HG03025 (cell line): Measurements from ENCODE around the gene CFD.

Source experiments
- ATAC-seq: cut with Tn5 transposase; IDR thresholded peaks from one replicate; pipeline ENCODE4 v1.9.1; 2021; ENCODE audit warnings: mild to moderate bottlenecking, moderate library complexity; ENCODE audit not compliant: unreplicated experiment, low FRiP score

The CFD gene

GRCh38 chr19:902093-902370 lies 42.6 kb downstream of the CFD start:
- no peak for ATAC-seq

- ATAC-seq, result no peak
Measured at GRCh38 chr19:902446-903226, 43.2 kb downstream of the CFD start.

DNA sequence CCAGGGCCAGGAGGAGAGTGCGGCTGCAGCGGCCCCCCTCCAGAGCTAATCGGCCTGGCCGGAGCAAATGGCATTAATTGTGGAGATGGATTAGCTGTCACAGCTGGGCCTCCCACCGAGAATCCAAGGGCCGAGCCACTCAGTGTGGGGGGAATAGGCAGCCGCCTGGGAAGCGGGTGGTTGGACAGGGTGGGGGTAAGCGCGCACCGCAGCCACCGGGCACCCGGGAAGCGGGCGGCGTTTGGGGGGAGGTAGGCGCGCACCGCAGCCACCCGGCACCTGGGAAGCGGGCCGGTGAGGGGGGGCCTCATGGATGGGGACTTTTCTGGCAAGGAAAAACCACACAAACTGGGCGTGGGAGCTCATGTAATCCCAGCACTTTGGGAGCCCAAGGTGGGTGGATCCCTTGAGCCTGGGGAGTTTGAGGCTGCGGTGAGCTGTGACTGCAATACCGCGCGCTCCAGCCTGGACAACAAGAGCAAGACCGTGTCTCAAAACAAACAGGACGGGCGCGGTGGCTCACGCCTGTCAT lies 43.9 kb downstream of the CFD start:
- ATAC-seq, result no peak

- no peak for ATAC-seq
Measured at GRCh38 chr19:904545-904944, 45.1 kb downstream of the CFD start.

- no peak for ATAC-seq
Measured at GRCh38 chr19:906480-906879, 47.0 kb downstream of the CFD start.

DNA sequence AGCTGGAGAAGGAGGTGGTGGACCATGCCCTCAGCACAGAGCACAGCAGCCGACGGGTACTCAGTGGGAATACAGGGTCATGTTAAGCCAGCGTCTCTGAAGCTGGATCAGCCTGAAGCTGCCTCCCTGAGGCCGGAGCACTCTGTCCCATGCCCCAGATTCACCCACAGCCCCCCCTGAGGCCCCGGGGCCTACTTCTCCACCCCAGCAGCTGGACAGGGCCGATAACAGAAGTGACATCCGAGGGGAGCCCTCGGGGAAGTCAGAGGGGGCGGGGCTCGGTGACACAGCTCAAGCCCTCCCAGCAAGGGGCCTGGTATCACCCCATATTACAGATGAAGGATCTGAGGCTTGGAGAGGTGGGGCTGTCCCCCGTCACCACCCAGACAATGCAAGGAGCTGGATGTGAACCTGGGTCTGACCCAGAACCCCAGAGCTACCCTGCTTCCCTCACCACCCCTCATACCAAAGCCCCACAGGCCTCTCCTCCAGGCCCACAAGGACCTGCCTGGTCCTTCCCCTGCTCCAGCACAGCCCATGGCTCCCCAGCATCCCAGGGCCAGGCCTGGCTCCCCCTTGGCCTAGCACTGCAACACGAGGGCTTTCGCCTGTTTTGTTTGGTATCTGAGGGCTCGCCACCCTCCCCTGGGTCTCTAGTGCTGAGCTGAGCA lies 47.9 kb downstream of the CFD start:
- no peak for ATAC-seq

- ATAC-seq, result no peak
Measured at GRCh38 chr19:911197-912033, 52.0 kb downstream of the CFD start.

GRCh38 chr19:912181-913079 lies 53.0 kb downstream of the CFD start:
- peak; percentile 1 for ATAC-seq
